ENCODE measurements around the gene GALR3.

GALR3 gene

DNA sequence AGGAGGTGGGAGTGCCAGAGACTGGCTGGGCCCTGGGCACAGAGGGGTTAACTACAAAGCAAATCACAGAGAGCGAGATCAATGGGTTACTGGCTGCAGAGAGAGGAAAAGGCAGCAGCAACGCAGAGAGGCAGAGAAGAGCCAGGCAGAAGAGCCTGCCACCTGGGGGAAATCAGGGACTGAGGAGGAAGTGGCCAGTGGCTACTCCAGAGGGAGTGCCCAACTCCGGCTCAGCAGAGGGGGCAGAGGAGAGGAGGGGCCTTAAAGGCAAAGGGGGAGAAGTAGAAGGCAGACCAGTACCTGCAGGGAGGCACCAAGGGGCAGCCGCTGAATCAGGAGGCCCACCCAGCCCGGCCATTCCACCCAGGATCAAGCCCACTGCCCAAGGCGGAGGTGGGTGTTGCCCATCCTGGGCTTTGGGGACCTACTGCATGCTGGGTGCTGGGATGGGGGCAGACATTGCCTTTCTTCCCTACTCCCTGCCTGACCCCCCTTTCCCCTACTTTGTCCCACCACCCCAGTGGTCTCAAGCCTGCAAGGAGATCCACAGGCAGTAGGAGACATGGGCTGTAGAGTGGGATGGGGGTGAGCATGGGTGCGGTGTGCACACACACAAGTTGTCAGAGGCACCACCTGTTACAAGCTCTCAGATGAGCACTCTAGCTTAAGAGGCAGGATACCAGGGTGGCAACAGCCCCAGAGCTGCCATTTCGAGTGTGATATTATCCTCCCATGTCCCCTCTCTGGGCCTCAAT lies 926 bp upstream of the GALR3 start:
- DNase-seq = peak in 1 of 4 experiments; percentile 19

DNA sequence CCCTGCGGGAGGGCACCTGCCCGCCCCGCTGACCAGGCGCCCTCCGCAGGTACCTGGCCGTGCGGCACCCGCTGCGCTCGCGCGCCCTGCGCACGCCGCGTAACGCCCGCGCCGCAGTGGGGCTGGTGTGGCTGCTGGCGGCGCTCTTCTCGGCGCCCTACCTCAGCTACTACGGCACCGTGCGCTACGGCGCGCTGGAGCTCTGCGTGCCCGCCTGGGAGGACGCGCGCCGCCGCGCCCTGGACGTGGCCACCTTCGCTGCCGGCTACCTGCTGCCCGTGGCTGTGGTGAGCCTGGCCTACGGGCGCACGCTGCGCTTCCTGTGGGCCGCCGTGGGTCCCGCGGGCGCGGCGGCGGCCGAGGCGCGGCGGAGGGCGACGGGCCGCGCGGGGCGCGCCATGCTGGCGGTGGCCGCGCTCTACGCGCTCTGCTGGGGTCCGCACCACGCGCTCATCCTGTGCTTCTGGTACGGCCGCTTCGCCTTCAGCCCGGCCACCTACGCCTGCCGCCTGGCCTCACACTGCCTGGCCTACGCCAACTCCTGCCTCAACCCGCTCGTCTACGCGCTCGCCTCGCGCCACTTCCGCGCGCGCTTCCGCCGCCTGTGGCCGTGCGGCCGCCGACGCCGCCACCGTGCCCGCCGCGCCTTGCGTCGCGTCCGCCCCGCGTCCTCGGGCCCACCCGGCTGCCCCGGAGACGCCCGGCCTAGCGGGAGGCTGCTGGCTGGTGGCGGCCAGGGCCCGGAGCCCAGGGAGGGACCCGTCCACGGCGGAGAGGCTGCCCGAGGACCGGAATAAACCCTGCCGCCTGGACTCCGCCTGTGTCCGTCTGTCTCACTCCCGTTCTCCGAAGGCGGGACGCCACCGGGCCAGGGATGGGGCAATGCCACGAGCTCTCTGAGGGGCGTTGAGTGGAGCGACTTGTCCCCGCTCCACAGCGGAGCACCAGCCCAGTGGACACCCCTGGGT lies 1.8 kb downstream of the GALR3 start:
- DNase-seq = peak in 3 of 4 experiments; percentile 26 to 69 (median 63)

DNA sequence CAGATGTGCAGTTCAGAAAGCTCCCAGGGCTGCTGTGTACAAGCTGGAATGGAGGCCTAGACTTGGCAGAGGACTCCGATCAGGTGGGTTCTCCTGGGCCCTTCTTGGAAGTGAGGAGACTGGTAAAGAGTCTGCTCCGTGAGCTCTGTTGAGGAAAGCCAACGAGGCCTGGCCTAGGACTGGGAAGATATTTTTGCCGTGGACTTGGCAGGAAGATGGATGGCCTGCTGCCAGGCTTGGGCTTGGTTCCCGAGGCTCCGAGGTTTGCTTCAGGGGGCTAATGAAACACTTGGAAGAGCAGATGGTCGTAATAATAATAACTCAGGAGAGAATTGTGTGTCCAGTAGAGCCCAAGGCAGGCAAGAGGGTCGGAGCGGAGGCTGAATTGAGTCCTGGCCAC lies 3.9 kb downstream of the GALR3 start:
- DNase-seq = no peak

DNA sequence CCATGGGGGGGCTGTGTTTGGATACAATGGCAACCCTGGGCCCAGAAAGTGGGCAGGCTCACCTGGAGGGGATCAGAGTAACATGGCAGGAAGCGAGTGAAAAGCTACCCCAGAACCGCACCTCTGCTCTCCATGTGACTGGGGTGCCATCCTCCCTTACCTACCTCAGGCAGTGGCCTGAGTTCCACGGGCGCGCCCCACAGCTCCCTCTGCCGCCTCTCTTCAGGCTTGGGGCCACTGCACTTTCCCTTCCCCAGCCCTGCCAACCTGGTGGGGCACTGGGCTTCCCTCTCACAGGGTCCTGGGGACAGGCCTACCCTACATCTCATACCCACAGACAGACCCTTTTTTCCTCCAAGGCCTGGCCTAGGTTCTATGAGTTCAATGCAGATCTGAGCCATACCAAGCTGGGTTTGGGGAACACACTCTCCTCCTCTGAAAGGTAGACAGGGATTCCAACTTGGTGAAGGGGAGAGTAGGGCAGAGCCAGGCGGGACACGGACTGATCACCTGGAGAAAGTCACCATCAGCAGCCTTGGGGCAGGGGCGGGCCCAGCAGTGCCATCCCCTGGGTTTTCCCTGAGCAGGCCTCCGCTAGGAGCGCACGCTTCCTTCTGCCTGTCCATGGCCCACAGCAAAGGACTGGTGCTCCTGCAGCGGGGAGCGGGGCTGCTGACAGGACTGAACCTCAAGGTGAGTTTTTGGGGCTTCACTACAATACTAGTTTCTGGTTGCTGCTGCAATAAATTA lies 7.1 kb downstream of the GALR3 start:
- DNase-seq = no peak

DNA sequence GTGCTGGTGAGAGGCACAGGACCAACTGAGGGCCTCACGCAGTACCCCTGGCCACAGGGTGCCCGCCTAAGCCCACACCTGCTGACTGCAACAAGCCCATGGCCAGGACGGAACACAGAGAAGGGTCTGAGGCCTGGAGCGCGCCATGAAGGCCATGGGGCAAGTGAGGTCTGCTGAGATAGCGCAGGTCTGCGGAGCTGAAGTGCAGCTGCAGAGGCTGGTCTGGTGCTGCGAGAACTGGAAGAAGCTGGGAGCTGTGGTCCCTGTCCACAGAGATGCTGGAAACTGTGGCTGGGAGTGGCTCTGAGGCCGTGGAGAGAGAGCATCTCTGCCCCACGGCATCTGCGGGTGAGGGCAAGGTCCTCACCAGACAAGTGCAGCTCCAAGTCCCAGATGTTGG lies 8.3 kb downstream of the GALR3 start:
- no peak for DNase-seq

DNA sequence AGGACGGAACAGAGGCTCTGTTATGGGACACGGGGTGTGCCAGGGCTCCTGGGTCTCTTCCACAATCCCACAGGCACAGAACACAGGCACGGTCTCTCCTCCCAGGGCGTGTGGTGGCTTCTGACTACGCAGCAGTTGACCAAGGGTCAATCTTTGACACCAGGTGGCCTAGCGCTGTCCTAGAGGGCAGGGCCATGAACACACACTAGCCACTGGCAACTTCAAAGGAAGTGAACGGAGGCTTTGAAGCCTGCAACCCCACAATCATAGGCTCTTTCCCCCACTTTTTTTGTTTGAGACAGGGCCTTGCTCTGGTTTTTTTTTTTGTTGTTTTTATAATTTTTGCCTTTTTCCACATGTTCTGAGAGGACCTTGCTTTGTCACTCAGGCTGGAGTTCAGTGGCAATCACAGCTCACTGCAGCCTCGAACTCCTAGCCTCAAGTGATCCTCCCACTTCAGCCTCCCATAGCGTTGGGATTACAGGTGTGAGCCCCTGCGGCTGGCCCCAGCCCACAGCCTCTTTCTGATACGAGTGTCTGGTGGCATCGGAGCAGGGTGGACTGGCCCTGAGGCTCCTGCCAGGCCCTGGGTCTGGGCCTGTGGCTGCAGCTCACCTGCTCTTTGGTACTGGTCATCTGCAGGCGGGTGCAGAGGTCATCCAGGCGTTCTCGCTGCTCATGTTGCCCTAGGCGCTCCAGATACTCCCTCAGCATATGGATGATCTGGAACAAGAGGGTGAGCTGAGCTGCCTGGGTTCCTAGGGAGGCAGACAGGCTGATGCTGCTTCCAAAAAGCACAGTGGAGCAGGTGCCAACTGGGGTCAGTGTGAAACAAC lies 9.1 kb downstream of the GALR3 start:
- DNase-seq = no peak

DNA sequence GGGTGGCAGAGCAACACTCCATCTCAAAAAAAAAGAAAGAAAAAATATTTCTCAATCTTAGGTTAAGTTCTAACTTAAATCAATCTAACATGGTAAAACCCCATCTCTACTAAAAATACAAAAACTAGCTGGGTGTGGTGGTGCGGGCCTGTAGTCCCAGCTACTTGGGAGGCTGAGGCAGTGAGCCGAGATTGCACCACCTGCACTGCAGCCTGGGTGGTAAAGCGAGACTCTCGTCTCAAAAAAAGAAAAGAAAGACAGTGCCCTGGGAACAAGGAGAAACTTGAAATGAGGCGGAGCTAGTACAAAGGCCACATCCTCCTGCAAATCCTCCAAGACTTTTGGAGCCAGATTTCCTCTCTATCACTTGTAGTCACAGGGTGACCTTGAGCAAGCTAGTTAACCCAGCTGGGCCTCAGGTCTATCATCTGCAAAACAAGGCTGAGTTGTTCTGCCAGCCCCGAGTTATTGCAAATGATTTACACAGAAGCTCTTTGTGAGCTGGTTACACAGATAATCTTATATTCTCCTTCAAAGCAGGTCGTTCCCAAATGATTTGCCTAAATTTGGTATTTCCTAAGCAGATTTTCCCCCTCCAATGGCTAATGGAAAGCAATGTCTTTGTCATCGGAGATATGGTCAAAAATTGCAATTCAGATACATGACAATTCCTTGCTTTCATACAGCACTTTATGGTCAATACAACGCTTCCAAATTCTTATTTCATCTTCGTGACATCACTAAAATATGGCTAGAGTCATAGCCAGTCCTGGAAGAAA lies 19.0 kb downstream of the GALR3 start:
- no peak for DNase-seq

DNA sequence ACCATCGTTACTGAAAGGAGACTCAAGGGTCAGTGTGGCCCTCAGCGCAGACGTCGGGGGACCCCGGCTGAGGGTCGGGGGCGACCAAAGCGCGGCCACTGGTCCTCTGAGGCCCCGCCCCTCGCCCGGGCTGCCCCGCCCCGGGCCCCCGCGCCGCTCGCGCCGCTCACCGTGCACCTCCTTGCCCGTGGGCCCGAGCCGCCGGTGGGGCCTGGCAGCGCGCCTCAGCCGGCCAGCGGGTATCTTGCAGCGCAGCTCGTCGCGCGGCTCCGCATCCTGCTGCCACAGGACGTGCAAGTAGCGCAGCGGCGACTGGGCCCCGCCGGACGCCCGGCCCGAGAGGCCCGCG lies 20.5 kb downstream of the GALR3 start:
- DNase-seq = peak in 2 of 4 experiments; percentile 53 to 70

DNA sequence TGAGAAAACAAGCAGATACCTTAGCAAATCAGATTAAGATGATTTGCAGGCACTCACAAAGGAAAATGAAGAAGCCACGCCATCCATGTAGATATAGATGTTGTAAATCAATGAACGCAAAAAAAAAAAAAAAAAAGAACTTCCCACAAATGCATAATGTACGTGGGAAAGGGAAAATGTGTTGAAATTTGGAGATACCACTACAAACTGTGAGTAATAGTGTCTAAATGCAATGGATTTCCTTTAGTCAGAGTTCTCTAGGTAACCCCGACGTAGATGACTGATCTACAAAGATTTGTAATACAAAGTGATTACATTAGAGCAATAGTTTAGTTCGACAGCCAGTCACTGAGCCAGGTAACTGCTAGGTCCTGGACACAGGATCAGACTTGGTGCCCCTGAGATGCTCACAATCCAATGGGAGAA lies 21.7 kb downstream of the GALR3 start:
- peak in 2 of 4 experiments; percentile 9 to 44 for DNase-seq

DNA sequence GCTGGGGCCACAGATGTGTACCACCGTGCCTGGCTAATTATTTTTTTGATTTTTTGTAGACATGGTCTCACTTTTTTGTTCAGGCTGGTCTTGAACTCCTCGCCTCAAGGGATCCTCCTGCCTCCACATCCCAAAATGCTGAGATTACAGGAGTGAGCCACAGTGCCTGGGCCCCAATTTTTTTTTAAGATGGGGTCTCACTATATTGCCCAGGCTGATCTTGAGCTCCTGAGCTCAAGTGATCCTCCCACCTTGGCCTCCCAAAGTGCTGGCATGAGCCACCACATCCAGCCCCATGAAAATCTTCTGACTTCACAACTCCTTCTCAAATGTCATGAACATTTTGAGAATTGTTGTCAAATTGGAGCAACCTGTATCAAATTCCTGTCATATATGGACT lies 23.3 kb downstream of the GALR3 start:
- DNase-seq = no peak

DNA sequence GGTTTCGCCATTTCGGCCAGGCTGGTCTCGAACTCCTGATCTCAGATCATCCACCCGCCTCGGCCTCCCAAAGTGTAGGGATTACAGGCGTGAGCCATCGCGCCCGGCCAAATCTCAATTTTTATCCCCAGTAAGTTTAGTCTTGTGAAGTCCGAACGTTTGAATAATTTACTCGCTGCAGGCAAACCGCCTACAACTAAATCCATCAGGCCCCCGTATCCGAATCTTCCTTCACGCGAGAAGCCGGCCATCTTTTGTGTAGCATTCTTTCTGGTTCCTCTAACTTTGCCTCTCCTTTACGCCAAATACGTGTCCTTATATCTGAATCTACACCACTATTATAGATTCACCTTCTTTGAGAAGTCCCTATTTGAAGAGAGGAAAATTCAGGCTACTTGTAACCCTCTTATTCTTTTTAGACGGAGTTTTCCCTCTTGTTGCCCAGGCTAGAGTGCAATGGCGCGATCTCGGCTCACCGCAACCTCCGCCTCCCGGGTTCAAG lies 25.5 kb downstream of the GALR3 start:
- peak; percentile 28 to 51 (median 44) for DNase-seq

DNA sequence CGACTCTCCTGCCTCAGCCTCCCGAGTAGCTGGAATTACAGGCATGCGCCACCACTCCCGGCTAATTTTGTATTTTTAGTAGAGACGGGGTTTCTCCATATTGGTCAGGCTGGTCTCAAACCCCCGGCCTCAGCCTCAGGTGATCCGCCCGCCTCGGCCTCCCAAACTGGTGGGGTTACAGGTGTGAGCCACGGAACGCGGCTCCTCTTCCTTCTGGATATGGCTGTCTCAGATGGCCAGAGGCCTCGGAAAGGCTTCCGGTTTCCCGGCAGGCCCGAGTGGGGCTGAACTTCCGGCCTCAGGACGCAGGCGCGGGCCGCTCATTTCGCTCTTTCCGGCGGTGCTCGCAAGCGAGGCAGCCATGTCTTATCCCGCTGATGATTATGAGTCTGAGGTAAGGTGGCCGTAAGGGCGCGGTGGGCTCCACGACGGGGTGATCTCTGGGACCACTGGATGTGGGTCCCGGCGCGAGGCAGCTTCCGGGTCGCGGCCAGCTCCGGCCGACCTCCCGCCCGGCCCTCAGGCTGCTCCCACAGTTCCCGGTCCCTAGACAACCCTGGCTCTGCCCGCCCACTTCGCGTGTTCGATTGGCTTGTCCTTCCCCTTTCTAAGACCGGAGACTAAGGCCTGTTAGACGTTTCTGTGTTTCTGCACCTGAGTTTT lies 26.0 kb downstream of the GALR3 start, which contains the start of gene EIF3L:
Gene EIF3L (plus strand): TSS at position 331 of the 663 bp plus-strand sequence. CDS start 31 bp downstream, at position 362.
- DNase-seq = peak; percentile 91 to 96 (median 95)

DNA sequence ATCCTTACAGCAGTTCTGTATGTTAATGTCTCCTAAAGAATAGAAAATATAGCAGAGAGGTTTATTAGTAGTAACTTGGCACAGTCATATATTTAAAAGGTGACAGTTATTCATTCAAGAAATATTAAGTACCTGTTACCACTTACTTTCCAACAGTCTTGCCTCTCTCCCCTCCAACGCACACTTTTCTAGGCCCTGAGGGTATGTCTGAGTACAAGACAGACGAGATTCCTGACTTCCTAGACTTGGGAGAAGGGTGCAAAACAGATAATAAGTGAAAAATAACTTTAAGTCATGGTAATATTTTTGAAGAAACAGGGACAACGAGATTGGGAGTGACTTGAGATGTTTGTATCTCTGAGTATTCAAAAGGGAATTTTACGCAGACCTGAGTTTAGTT lies 27.6 kb downstream of the GALR3 start:
- no peak for DNase-seq

DNA sequence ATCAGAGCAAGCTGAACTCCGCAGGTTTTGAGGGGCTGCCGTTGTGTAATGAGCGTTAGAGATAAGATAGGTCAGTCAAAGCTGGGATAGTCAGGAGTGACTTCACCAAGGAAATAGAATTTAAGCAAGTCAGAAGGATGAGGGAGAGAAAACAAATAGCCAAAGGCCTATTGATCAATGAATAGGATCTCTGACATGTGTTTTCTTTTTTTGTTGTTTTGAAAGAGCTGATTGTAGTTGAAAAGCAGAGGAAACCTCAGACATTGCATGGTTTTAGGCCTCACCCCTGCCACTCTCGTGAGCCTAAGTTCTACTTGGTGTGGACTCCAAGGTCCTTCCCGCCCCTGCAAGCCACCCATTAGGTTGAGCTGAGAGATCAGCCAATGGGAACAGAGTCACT lies 29.2 kb downstream of the GALR3 start:
- no peak for DNase-seq

DNA sequence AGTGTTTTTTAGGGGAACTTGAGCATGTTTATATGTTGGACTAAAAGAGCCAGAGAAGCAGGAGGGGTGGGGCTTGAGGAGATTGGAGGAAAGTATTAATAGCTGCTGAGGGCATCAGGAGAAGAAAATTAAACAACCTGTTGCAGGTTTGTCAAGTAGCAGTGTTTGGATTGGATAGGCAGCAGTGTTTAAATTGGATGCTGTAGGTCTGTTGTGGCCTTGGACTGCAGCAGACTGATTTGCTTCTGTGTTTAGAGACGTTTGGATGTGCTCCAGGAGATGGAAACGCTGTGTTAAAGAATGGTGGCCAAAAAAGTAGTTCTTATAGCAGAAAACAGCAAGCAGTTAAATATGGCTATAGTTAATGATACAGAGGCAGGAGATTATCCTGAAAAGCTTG lies 31.8 kb downstream of the GALR3 start:
- DNase-seq = no peak

DNA sequence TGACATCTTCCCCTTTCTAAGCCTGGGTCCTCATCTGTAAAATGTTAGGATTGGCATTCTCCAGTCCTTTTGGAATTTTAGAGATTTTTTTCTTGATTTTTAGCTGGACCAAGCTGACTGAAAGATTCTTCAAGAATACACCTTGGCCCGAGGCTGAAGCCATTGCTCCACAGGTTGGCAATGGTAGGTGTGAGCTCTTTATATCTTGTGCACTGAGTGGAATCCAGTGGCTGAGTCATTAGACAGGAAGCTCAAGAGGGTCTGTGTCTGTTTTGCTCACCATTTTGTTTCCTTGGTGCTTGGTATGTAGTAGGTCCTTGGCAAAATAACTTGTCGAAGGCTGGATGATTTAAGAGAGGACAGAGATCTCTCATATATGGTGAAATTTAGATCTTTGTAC lies 32.3 kb downstream of the GALR3 start:
- DNase-seq = no peak

DNA sequence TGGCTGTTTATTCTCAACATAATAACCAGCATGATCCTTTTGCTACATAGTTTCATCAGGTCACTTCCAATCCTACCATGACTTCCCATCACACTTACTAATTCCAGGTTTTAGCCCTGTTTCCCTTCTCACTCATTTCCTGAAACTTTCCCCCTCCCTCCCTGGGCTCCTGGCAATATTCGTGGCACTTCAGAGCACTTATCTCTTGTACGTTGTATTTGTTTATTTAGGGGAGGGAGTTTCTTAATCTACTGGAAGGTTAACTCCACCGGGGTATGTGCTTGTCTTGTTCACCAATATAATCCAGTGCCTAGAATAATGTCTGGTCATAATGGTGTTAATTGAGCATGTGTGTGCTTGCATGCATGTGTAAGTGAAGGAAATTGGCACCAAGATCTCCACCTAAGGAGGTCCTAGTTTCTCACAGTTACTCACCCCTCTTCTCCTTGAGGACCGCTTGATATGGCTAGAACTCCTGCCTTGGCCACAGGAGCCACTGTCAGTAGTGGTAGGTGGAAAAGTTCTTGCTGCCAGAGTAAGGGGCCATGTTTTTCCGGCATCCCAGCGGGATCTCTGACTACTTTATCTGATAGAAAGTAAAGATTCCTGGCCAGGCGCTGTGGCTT lies 37.7 kb downstream of the GALR3 start:
- DNase-seq = no peak

DNA sequence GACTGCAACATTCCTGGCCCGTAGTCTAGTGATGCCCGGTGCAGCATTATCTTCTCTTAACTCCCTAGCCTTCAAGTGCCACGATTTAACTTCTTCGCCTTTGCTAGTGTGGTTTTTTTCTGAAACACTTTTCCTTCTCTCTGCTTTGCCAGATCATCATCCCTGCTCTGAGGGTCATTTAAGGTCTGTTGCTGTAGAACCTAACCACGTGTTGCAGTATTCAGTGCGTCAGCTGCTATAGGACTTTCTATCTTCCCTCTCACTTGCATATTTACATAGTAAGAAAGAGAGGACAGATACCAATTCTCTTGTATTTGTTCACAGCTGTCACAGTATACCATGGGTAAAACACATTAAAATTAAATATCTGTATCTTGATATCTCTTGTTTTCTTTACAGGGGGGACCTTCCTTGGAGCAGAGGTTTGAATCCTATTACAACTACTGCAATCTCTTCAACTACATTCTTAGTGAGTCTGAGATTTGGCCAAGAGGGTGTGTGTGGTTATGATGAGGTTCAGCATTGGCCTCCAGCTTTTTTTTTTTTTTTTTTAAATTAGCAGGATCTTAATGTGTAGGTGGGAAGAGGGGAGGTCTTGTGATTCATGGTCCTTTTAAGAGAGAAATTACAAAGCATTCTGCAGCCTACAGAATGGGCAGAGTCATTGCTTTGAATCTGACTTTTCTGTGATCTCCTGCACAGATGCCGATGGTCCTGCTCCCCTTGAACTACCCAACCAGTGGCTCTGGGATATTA lies 39.6 kb downstream of the GALR3 start:
- DNase-seq = peak in 1 of 4 experiments; percentile 11

DNA sequence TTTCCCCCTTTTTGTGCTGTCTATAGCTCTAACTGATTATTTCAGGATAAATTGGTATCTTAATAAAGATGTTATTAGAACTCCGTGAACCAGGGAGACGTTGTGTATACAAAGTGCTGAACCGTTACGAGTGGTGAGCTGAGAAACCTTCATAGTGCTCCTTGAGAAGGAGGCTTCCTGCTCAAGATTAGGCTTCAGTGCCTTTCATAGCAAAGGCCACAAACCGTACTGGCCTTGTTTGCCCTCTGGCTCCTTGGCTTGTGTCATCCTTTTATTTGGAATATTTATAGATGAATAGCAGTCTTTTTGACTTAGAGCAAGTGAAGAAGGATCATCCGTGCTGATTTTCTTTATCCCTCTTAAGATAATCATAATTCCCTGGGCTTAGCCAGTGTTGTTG lies 42.3 kb downstream of the GALR3 start:
- no peak for DNase-seq

All from suppressor macrophage (primary cell).